A549 (cell line): ENCODE results near the gene SLC25A5. TPM values are rescaled to one million over a fixed set of nuclear protein-coding genes. Genes with fewer than 3 reads are reported as not detected.
"Not testable (repeated sequence)": the region's sequence is repeated elsewhere in the genome, so short reads cannot be mapped to it uniquely, and the experiment has no call there.

Experiments
- ATAC-seq, 2 experiments: fragments of 200-7000 bp in 1 of 2; fragments of >200 bp in 1 of 2; cut with Nextera tagmentation in 1 of 2; cut with Tn5 transposase in 1 of 2; 3 replicates each; pipeline versions ENCODE4 v1.8.0 to v1.9.1; 2018 to 2020; ENCODE audit warnings: mild to moderate bottlenecking in 1 of 2, moderate library complexity in 1 of 2
- CTCF ChIA-PET: fragments of 300-600 bp; sonication (Branson Sonifier 250); formaldehyde crosslinking; extraction: SDS; loops from one replicate; lab custom pipeline; 2021; ENCODE audit warnings: antibody characterized with exemption, inconsistent platforms; lab: Yijun Ruan, JAX
- POLR2A ChIA-PET: fragments of 350-600 bp; formaldehyde crosslinking; extraction: SDS; loops from one replicate; lab custom pipeline; 2021; ENCODE audit warnings: antibody characterized with exemption, inconsistent platforms; lab: Yijun Ruan, JAX
- DNase-seq, 2 experiments: peaks; one replicate each; pipeline versions ENCODE4 v3.0.0 to v3.0.0-alpha.2; 2011 to 2016; ENCODE audit warnings: low read depth in 1 of 2, low spot score in 1 of 2
- FAIRE-seq: peaks from 2 replicates; lab custom pipeline; 2011; peaks lifted over from hg19 to GRCh38; lab: Jason Lieb, UNC
- H3K27ac ChIP-seq, 2 experiments: fragments of >200 bp; sonication (Bioruptor Twin); formaldehyde crosslinking; 3 replicates each; pipeline ENCODE4 v1.5.1; 2016 to 2017
- H3K4me1 ChIP-seq: fragments of >200 bp; sonication (Bioruptor Twin); formaldehyde crosslinking; 3 replicates; pipeline ENCODE4 v1.6.1; 2016
- H3K4me2 ChIP-seq: fragments of >200 bp; sonication (Bioruptor Twin); formaldehyde crosslinking; 3 replicates; pipeline ENCODE4 v1.6.1; 2016
- H3K4me3 ChIP-seq: fragments of >200 bp; sonication (Bioruptor Twin); formaldehyde crosslinking; 3 replicates; pipeline ENCODE4 v1.5.1; 2016
- H3K9me3 ChIP-seq: fragments of >200 bp; sonication (Bioruptor Twin); formaldehyde crosslinking; 3 replicates; pipeline ENCODE4 v1.6.1; 2016
- CBX2 ChIP-seq: fragments of 200-600 bp; sonication (generic); IDR thresholded peaks from 2 replicates; pipeline ENCODE4 v1.6.1; 2016; ENCODE audit warnings: low read depth, mild to moderate bottlenecking, borderline replicate concordance
- CHD4 ChIP-seq: fragments of 200-600 bp; sonication (generic); IDR thresholded peaks from 2 replicates; pipeline ENCODE4 v1.6.1; 2016; ENCODE audit warnings: antibody characterized with exemption, mild to moderate bottlenecking, borderline replicate concordance
- EP300 ChIP-seq, 2 experiments: fragments of >200 bp; sonication (Bioruptor Twin); formaldehyde crosslinking; IDR thresholded peaks; 2 replicates in 1 of 2; 3 replicates in 1 of 2; pipeline ENCODE4 v1.6.1; 2016 to 2017
- FOSL2 ChIP-seq, 2 experiments: fragments of 450-650 bp in 1 of 2; fragments of >200 bp in 1 of 2; sonication (Bioruptor Twin) in 1 of 2; formaldehyde crosslinking; IDR thresholded peaks; 2 replicates each; pipeline versions ENCODE4 v1.5.0 to v1.6.1; 2016 to 2020; ENCODE audit warnings: mild to moderate bottlenecking in 1 of 2, moderate library complexity in 1 of 2
- FOXS1 ChIP-seq: fragments of 250-450 bp; sonication (Bioruptor Pico); IDR thresholded peaks from 2 replicates; pipeline ENCODE4 v1.5.0; 2020; ENCODE audit warnings: mild to moderate bottlenecking, moderate library complexity
- HDAC2 ChIP-seq: fragments of 200-600 bp; sonication (generic); IDR thresholded peaks from 2 replicates; pipeline ENCODE4 v1.6.1; 2016
- HOXB13 ChIP-seq: fragments of 250-450 bp; sonication (Bioruptor Pico); IDR thresholded peaks from 2 replicates; pipeline ENCODE4 v1.5.0; 2020; ENCODE audit warnings: low read depth, mild to moderate bottlenecking, moderate library complexity
- JUN ChIP-seq, 2 experiments: fragments of >200 bp; sonication (Bioruptor Twin); formaldehyde crosslinking; IDR thresholded peaks; 2 replicates in 1 of 2; 3 replicates in 1 of 2; pipeline ENCODE4 v1.6.1; 2016 to 2017
- JUNB ChIP-seq: fragments of >200 bp; sonication (Bioruptor Twin); formaldehyde crosslinking; IDR thresholded peaks from 2 replicates; pipeline ENCODE4 v1.6.1; 2016
- MAZ ChIP-seq: fragments of 150-350 bp; IDR thresholded peaks from 2 replicates; pipeline ENCODE4 v1.6.1; 2014; ENCODE audit warnings: antibody characterized with exemption, low read depth, low read length, borderline replicate concordance
- NPAS2 ChIP-seq: fragments of 250-450 bp; sonication (Bioruptor Pico); IDR thresholded peaks from 2 replicates; pipeline ENCODE4 v1.8.0; 2022; ENCODE audit warnings: mild to moderate bottlenecking, moderate library complexity, borderline replicate concordance
- NR3C1 ChIP-seq: fragments of >200 bp; sonication (Bioruptor Twin); formaldehyde crosslinking; IDR thresholded peaks from 3 replicates; pipeline ENCODE4 v1.6.1; 2017
- POLR2A ChIP-seq: IDR thresholded peaks from 2 replicates; pipeline ENCODE4 v1.6.1; 2012; ENCODE audit warnings: mild to moderate bottlenecking, low read length
- RAD21 ChIP-seq, 2 experiments: fragments of >200 bp in 1 of 2; sonication (Bioruptor Twin) in 1 of 2; formaldehyde crosslinking in 1 of 2; IDR thresholded peaks in 1 of 2; conservative IDR thresholded peaks in 1 of 2; 2 replicates in 1 of 2; 3 replicates in 1 of 2; pipeline ENCODE4 v1.6.1; 2012 to 2018; ENCODE audit warnings: inconsistent platforms in 1 of 2
- RARB ChIP-seq: fragments of 250-450 bp; sonication (Bioruptor Pico); IDR thresholded peaks from 2 replicates; pipeline ENCODE4 v1.8.0; 2021; ENCODE audit warnings: mild to moderate bottlenecking, moderate library complexity
- RCOR1 ChIP-seq: fragments of 150-350 bp; IDR thresholded peaks from 2 replicates; pipeline ENCODE4 v1.6.1; 2014; ENCODE audit warnings: antibody characterized with exemption, low read length, low read depth
- RNF2 ChIP-seq: fragments of 200-600 bp; sonication (generic); IDR thresholded peaks from 2 replicates; pipeline ENCODE4 v1.6.1; 2016; ENCODE audit warnings: low read depth, mild to moderate bottlenecking, antibody characterized with exemption, moderate library complexity, borderline replicate concordance
- SMC3 ChIP-seq: fragments of >200 bp; sonication (Bioruptor Twin); formaldehyde crosslinking; IDR thresholded peaks from 3 replicates; pipeline ENCODE4 v1.6.1; 2018; ENCODE audit warnings: inconsistent platforms
- SREBF2 ChIP-seq: fragments of 450-650 bp; IDR thresholded peaks from 2 replicates; pipeline ENCODE4 v1.6.1; 2014; ENCODE audit warnings: mild to moderate bottlenecking, moderate library complexity
- TFCP2L1 ChIP-seq: fragments of 250-450 bp; sonication (Bioruptor Pico); IDR thresholded peaks from 2 replicates; pipeline ENCODE4 v1.5.0; 2021; ENCODE audit warnings: mild to moderate bottlenecking
- TP53 ChIP-seq: fragments of 250-450 bp; sonication (Bioruptor Pico); IDR thresholded peaks from 2 replicates; pipeline ENCODE4 v1.5.0; 2021; ENCODE audit warnings: mild to moderate bottlenecking, moderate library complexity
- ZC3H11A ChIP-seq: fragments of 450-650 bp; IDR thresholded peaks from 2 replicates; pipeline ENCODE4 v1.6.1; 2014; ENCODE audit warnings: antibody characterized with exemption, mild to moderate bottlenecking
- ZFP36 ChIP-seq: fragments of 450-650 bp; IDR thresholded peaks from 2 replicates; pipeline ENCODE4 v1.6.1; 2014; ENCODE audit warnings: borderline replicate concordance; ENCODE audit not compliant: partially characterized antibody
- ZSCAN20 ChIP-seq: fragments of 250-450 bp; sonication (Bioruptor Pico); IDR thresholded peaks from 2 replicates; pipeline ENCODE4 v1.8.0; 2022; ENCODE audit warnings: mild to moderate bottlenecking, moderate library complexity
- WGBS: methylation state at CpG from one replicate; pipeline ENCODE4 v1.1.6; 2017; ENCODE audit errors: missing lambda C conversion rate; 5-methylcytosine and 5-hydroxymethylcytosine counted together
- polyA plus RNA-seq, 4 experiments: library from polyadenylated mRNA; depleted of rRNA in 3 of 4; stranded (reverse); fragments of >200 nt; fragmentation: RNase III in 1 of 4; extraction: RNeasy Plus Mini Kit Qiagen cat#74134 plus additional on column Dnase treatment in 1 of 4; gene quantifications; 2 replicates in 3 of 4; 3 replicates in 1 of 4; pipeline ENCODE4 v1.2.3, GENCODE V29; 2011 to 2017
- TF ChIP-seq, protein P1 (sequence below): fragments of 150-350 bp; IDR thresholded peaks from 2 replicates; pipeline ENCODE4 v1.6.1; 2014; ENCODE audit warnings: low read depth, mild to moderate bottlenecking, low read length
- TF ChIP-seq, protein P2 (sequence below): IDR thresholded peaks from 2 replicates; pipeline ENCODE4 v1.6.1; 2012
- TF ChIP-seq, protein P3 (sequence below): fragments of 450-650 bp; IDR thresholded peaks from 2 replicates; pipeline ENCODE4 v1.6.1; 2014; ENCODE audit warnings: antibody characterized with exemption
- TF ChIP-seq, protein P4 (sequence below): fragments of >200 bp; sonication (Bioruptor Twin); formaldehyde crosslinking; IDR thresholded peaks from 3 replicates; pipeline ENCODE4 v1.5.1; 2016
- TF ChIP-seq, protein P5 (sequence below): IDR thresholded peaks from 2 replicates; pipeline ENCODE4 v1.6.1; 2012; ENCODE audit warnings: low read depth, borderline replicate concordance

The SLC25A5 gene
- polyA plus RNA-seq, 2 of the 4 experiments (the other 2 are of a cell fraction), result 625 to 739 TPM

DNA sequence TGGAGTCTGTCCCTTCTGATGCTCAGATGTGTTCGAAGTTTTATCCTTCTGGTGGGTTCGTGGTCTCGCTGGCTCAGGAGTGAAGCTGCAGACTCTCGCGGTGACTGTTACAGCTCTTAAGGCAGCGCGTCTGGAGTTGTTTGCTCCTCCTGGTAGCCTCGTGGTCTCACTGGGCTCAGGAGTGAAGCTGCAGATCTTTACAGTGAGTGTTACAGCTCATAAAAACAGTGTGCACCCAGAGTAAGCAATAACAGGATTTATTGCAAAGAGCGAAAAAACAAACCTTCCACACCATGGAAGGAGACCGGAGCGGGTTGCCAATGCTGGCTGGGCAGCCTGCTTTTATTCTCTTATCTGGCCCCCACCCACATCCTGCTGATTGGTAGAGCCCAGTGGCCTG is 18.5 kb downstream of the SLC25A5 start:
- POLR2A ChIA-PET, result interaction anchor here (1.1 kb wide), 1 partner anchor 26 kb away, joined by 3 read pairs; no protein-coding TSS in a partner anchor
- TF ChIP-seq SREBF2 (no peak), ZSCAN20 (CRISPR knock-in tag) (no peak), MAZ (no peak), CBX2 (no peak), EP300 (IDR thresholded peaks at IDR 0.05) (no peak), NPAS2 (CRISPR knock-in tag) (no peak), HDAC2 (no peak), HOXB13 (no peak), JUN (IDR thresholded peaks at IDR 0.05) (no peak), RAD21 (conservative IDR thresholded peaks at IDR 0.05 in 1 of 2, IDR thresholded peaks at IDR 0.05 in 1 of 2) (no peak), TFCP2L1 (CRISPR knock-in tag) (no peak), FOSL2 (IDR thresholded peaks at IDR 0.05) (no peak), FOSL2 (CRISPR knock-in tag; IDR thresholded peaks at IDR 0.05) (no peak), POLR2A (no peak), ZC3H11A (no peak), RARB (no peak), CHD4 (no peak), ZFP36 (no peak)
- TF ChIP-seq, protein P1, sequence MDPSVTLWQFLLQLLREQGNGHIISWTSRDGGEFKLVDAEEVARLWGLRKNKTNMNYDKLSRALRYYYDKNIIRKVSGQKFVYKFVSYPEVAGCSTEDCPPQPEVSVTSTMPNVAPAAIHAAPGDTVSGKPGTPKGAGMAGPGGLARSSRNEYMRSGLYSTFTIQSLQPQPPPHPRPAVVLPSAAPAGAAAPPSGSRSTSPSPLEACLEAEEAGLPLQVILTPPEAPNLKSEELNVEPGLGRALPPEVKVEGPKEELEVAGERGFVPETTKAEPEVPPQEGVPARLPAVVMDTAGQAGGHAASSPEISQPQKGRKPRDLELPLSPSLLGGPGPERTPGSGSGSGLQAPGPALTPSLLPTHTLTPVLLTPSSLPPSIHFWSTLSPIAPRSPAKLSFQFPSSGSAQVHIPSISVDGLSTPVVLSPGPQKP, result no peak
- TF ChIP-seq, protein P2, sequence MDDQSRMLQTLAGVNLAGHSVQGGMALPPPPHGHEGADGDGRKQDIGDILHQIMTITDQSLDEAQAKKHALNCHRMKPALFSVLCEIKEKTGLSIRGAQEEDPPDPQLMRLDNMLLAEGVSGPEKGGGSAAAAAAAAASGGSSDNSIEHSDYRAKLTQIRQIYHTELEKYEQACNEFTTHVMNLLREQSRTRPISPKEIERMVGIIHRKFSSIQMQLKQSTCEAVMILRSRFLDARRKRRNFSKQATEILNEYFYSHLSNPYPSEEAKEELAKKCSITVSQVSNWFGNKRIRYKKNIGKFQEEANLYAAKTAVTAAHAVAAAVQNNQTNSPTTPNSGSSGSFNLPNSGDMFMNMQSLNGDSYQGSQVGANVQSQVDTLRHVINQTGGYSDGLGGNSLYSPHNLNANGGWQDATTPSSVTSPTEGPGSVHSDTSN, result no peak
- TF ChIP-seq, protein P3, sequence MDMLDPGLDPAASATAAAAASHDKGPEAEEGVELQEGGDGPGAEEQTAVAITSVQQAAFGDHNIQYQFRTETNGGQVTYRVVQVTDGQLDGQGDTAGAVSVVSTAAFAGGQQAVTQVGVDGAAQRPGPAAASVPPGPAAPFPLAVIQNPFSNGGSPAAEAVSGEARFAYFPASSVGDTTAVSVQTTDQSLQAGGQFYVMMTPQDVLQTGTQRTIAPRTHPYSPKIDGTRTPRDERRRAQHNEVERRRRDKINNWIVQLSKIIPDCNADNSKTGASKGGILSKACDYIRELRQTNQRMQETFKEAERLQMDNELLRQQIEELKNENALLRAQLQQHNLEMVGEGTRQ, result no peak
- TF ChIP-seq, all 56 proteins: peak for 0
- DNase-seq, result no peak
- no peak for ATAC-seq
- Histone ChIP-seq H3K9me3 (no peaks in the 10 kb centered on the region), H3K4me3 (no peak overlapping the region), H3K4me1 (peaks cover 14% of the 10 kb centered on the region; the same call in 2 of the 3 replicates), H3K4me2 (no peak overlapping the region), H3K27ac (no peak overlapping the region)
- WGBS, result 84% methylated on average over 10 of the region's 11 CpGs
- no peak for FAIRE-seq
- CTCF ChIA-PET, result interaction anchor here (4.0 to 26.9 kb wide), 2 partner anchors 17 to 22 kb away, joined by 27 to 814 read pairs; no protein-coding TSS in a partner anchor

DNA sequence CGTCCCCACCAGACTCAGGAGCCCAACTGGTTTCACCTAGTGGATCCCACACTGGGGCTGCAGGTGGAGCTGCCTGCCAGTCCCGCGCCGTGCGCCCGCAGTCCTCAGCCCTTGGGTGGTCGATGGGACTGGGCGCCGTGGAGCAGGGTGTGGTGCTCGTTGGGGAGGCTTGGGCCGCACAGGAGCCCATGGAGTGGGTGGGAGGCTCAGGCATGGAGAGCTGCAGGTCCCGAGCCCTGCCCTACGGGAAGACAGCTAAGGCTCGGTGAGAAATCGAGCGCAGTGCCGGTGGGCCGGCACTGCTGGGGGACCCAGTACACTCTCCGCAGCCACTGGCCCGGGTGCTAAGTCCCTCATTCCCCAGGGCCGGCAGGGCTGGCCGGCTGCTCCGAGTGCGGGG is 19.5 kb downstream of the SLC25A5 start:
- not testable (repeated sequence) for ATAC-seq, DNase-seq, H3K4me1 ChIP-seq, H3K4me2 ChIP-seq, H3K9me3 ChIP-seq, H3K4me3 ChIP-seq, FAIRE-seq
- POLR2A ChIA-PET, result interaction anchor here (1.1 kb wide), 1 partner anchor 25 kb away, joined by 3 read pairs; no protein-coding TSS in a partner anchor
- 100% methylated on average over 6 of the region's 24 CpGs for WGBS
- CTCF ChIA-PET, result interaction anchor here (1.1 to 26.9 kb wide), 9 partner anchors 8 to 242 kb away, joined by 3 to 814 read pairs (median 6); no protein-coding TSS in a partner anchor
- H3K27ac ChIP-seq, result peak overlapping the region in 1 of 2 experiments; percentile 79; a peak in 1 of 6 replicates

DNA sequence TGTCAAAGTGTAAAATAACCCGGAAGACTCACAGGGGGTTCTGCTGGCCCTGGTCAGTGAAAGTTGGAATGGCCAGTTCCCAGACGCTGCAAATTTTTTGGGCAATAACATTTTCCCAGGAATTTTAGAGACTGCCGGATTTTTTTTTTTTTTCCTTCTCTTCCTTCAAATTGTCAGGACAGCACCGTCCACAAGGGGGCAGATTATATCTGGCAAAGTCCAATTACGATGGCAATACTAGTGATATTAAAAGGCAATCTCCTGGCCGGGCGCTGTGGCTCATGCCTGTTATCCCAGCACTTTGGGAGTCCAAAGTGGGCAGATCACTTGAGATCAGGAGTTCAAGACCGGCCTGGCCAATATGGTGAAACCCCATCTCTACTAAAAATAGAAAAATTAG is 20.5 kb downstream of the SLC25A5 start:
- Histone ChIP-seq H3K4me3 (no peak overlapping the region), H3K27ac (peak overlapping the region; percentile 71 to 79), H3K9me3 (no peaks in the 10 kb centered on the region), H3K4me2 (peak overlapping the region; percentile 33; the same call in 1 of the 3 replicates), H3K4me1 (peaks cover 11% of the 10 kb centered on the region)
- no peak for FAIRE-seq
- POLR2A ChIA-PET, result interaction anchor here (1.0 kb wide), 1 partner anchor 23 kb away, joined by 4 read pairs; no protein-coding TSS in a partner anchor
- DNase-seq, result peak in 1 of 2 experiments; percentile 81
- CTCF ChIA-PET, result interaction anchor here (0.6 to 26.9 kb wide), 16 partner anchors 9 to 1883 kb away, joined by 3 to 814 read pairs (median 4); no protein-coding TSS in a partner anchor
- ATAC-seq, result peak; percentile 62 to 85; a peak in 3 of 6 replicates
- 3% methylated on average over 8 of the region's 8 CpGs for WGBS
- TF ChIP-seq NR3C1 (no peak), JUNB (no peak), SMC3 (peak; percentile 92), ZFP36 (no peak), RNF2 (no peak), FOXS1 (CRISPR knock-in tag) (no peak), RCOR1 (no peak), CHD4 (no peak), ZC3H11A (no peak), TP53 (CRISPR knock-in tag) (no peak), FOSL2 (IDR thresholded peaks at IDR 0.05) (no peak), FOSL2 (CRISPR knock-in tag; IDR thresholded peaks at IDR 0.05) (no peak), RAD21 (conservative IDR thresholded peaks at IDR 0.05 in 1 of 2, IDR thresholded peaks at IDR 0.05 in 1 of 2) (peak; percentile 81 to 83), RARB (no peak)
- TF ChIP-seq, protein P4, sequence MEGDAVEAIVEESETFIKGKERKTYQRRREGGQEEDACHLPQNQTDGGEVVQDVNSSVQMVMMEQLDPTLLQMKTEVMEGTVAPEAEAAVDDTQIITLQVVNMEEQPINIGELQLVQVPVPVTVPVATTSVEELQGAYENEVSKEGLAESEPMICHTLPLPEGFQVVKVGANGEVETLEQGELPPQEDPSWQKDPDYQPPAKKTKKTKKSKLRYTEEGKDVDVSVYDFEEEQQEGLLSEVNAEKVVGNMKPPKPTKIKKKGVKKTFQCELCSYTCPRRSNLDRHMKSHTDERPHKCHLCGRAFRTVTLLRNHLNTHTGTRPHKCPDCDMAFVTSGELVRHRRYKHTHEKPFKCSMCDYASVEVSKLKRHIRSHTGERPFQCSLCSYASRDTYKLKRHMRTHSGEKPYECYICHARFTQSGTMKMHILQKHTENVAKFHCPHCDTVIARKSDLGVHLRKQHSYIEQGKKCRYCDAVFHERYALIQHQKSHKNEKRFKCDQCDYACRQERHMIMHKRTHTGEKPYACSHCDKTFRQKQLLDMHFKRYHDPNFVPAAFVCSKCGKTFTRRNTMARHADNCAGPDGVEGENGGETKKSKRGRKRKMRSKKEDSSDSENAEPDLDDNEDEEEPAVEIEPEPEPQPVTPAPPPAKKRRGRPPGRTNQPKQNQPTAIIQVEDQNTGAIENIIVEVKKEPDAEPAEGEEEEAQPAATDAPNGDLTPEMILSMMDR, result peak; percentile 63
- TF ChIP-seq, protein P5, sequence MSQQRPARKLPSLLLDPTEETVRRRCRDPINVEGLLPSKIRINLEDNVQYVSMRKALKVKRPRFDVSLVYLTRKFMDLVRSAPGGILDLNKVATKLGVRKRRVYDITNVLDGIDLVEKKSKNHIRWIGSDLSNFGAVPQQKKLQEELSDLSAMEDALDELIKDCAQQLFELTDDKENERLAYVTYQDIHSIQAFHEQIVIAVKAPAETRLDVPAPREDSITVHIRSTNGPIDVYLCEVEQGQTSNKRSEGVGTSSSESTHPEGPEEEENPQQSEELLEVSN, result no peak
